ENCODE measurements around the gene GABBR2. TPM values are rescaled to one million over a fixed set of nuclear protein-coding genes. Genes with fewer than 3 reads are reported as not detected.

Gene GABBR2
- total RNA-seq, 1 experiment from 2014 or later = 0.33 TPM

DNA sequence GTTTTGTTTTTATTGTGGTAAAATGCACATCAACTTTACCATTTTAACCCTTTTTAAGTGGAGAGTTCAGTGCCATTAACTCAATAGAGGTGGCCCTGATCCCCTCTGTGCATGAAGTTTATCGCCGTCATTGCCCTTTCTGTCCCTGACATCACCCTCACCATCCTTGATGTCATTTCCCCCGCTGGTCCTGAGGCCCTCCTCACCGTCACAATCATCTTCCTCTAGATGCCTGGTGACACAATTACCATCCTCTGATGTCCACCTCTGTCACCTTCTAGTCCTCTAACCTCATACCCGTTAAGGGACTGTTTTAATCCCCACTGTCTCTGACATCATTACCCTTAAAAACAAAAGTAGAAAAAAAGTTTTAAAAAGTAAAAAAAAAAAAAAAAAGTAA, 340.8 kb downstream of the GABBR2 start:
- peaks cover 4% of the 10 kb centered on the region for H3K9me3 Mint-ChIP-seq (ENCODE audit: low read depth, unreplicated experiment)
- no peak for DNase-seq
- TF ChIP-seq, protein P1, sequence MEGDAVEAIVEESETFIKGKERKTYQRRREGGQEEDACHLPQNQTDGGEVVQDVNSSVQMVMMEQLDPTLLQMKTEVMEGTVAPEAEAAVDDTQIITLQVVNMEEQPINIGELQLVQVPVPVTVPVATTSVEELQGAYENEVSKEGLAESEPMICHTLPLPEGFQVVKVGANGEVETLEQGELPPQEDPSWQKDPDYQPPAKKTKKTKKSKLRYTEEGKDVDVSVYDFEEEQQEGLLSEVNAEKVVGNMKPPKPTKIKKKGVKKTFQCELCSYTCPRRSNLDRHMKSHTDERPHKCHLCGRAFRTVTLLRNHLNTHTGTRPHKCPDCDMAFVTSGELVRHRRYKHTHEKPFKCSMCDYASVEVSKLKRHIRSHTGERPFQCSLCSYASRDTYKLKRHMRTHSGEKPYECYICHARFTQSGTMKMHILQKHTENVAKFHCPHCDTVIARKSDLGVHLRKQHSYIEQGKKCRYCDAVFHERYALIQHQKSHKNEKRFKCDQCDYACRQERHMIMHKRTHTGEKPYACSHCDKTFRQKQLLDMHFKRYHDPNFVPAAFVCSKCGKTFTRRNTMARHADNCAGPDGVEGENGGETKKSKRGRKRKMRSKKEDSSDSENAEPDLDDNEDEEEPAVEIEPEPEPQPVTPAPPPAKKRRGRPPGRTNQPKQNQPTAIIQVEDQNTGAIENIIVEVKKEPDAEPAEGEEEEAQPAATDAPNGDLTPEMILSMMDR (IDR thresholded peaks at IDR 0.05; ENCODE audit: unreplicated experiment) = no peak
- H3K4me1 Mint-ChIP-seq (ENCODE audit: low read depth, unreplicated experiment) = no peaks in the 10 kb centered on the region
- CTCF ChIA-PET = no interaction called here
- no peaks in the 10 kb centered on the region for H3K36me3 Mint-ChIP-seq (ENCODE audit: insufficient read depth, unreplicated experiment)
- H3K4me3 Mint-ChIP-seq (ENCODE audit: low read depth, unreplicated experiment) = no peak overlapping the region
- peaks cover 27% of the 10 kb centered on the region for H3K27me3 Mint-ChIP-seq (ENCODE audit: unreplicated experiment)
- no peak overlapping the region for H3K27ac Mint-ChIP-seq (ENCODE audit: unreplicated experiment)
- BruUV-seq (replicated peaks) = no TSS peak
- intact Hi-C loops (cut with micrococcal nuclease; ENCODE audit: unreplicated experiment) = no loop called here

DNA sequence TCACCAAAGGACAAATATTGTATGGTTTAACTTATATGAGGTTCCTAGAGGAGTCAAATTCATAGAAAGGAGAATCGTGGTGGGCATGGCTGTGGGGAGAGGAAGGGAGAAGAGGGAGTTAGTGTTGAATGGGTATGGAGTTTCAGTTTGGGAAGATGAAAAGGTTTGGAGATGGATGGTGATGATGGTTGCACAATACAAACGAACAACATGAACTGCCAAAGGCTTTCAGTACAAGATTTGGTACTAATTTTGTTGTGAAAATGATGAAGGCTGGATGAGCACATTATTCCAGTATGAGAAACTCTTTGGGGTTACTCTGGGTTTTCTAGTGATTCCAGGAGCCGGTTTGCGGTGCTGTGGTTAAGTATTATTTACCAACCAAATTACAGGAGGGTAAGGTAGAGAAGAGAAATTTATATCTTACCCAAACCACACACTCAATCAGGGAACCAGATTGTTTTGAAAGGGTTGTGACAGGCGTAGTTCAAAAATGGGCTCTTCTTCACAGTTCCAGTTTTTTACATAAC, 341.3 kb downstream of the GABBR2 start:
- Mint-ChIP-seq H3K9me3 (ENCODE audit: low read depth, unreplicated experiment) (peaks cover 4% of the 10 kb centered on the region), H3K4me3 (ENCODE audit: low read depth, unreplicated experiment) (no peak overlapping the region), H3K27me3 (ENCODE audit: unreplicated experiment) (peaks cover 32% of the 10 kb centered on the region), H3K4me1 (ENCODE audit: low read depth, unreplicated experiment) (no peaks in the 10 kb centered on the region), H3K27ac (ENCODE audit: unreplicated experiment) (no peak overlapping the region), H3K36me3 (ENCODE audit: insufficient read depth, unreplicated experiment) (no peaks in the 10 kb centered on the region)
- DNase-seq = no peak
- intact Hi-C loops (cut with micrococcal nuclease; ENCODE audit: unreplicated experiment) = no loop called here
- TF ChIP-seq, protein P1 (IDR thresholded peaks at IDR 0.05; ENCODE audit: unreplicated experiment) = no peak
- CTCF ChIA-PET = no interaction called here
- no TSS peak for BruUV-seq (replicated peaks)

DNA sequence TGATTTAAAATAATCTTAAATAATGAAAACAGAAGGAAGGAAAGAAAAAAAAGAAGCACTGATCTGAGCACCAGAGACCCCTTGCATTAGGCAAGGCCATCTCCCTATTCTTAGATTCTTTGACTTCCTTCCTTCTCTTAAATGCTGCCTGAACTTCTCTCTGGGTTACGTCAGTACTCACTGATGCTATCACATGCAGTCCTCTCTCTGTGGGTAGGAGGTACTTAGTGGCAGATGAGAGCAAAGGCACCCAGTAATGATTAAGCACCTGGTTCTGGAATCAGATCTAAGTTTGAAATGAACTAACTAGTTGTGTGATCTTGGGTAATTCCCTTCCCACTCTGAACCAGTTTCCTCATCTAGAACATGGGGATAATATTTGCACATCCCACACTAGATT, 343.0 kb downstream of the GABBR2 start:
- CTCF ChIA-PET = no interaction called here
- no peak for DNase-seq

DNA sequence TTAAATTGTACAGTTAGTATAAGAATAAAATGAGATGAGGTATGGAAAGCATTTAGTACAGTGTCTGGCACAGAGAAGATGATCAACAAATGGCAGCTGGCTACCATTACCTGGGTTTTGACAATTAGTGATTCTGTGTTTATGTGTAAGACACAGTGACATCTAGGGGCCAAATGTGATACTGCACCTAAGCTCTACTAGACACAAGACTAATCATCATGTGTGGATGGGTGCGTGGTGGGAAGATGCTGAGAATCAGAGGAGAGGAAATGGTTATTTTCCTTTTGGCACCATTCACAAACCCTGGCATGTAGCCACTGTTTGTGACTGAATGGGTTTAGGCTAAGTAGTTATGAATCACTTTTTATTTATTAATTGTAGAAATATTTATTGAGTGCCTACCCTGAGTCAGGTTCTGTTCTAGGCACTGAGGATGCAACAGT, 343.5 kb downstream of the GABBR2 start:
- H3K4me3 Mint-ChIP-seq (ENCODE audit: low read depth, unreplicated experiment) = no peak overlapping the region
- H3K27ac Mint-ChIP-seq (ENCODE audit: unreplicated experiment) = no peak overlapping the region
- DNase-seq = no peak
- H3K36me3 Mint-ChIP-seq (ENCODE audit: insufficient read depth, unreplicated experiment) = no peaks in the 10 kb centered on the region
- no peaks in the 10 kb centered on the region for H3K4me1 Mint-ChIP-seq (ENCODE audit: low read depth, unreplicated experiment)
- H3K9me3 Mint-ChIP-seq (ENCODE audit: low read depth, unreplicated experiment) = peaks cover 4% of the 10 kb centered on the region
- CTCF ChIA-PET = no interaction called here
- BruUV-seq (replicated peaks) = no TSS peak
- TF ChIP-seq, protein P1 (IDR thresholded peaks at IDR 0.05; ENCODE audit: unreplicated experiment) = peak; percentile 24
- intact Hi-C loops (cut with micrococcal nuclease; ENCODE audit: unreplicated experiment) = no loop called here
- H3K27me3 Mint-ChIP-seq (ENCODE audit: unreplicated experiment) = peaks cover 54% of the 10 kb centered on the region

More for the DNA sequence above, 343.0 kb downstream of the GABBR2 start:
- H3K36me3 Mint-ChIP-seq (ENCODE audit: insufficient read depth, unreplicated experiment) = no peaks in the 10 kb centered on the region
- intact Hi-C loops (cut with micrococcal nuclease; ENCODE audit: unreplicated experiment) = no loop called here
- no TSS peak for BruUV-seq (replicated peaks)
- no peak overlapping the region for H3K4me3 Mint-ChIP-seq (ENCODE audit: low read depth, unreplicated experiment)
- H3K27me3 Mint-ChIP-seq (ENCODE audit: unreplicated experiment) = peaks cover 48% of the 10 kb centered on the region
- H3K4me1 Mint-ChIP-seq (ENCODE audit: low read depth, unreplicated experiment) = no peaks in the 10 kb centered on the region
- no peak overlapping the region for H3K27ac Mint-ChIP-seq (ENCODE audit: unreplicated experiment)
- peaks cover 4% of the 10 kb centered on the region for H3K9me3 Mint-ChIP-seq (ENCODE audit: low read depth, unreplicated experiment)
- TF ChIP-seq, protein P1 (IDR thresholded peaks at IDR 0.05; ENCODE audit: unreplicated experiment) = no peak
